GM18909 (cell line): ENCODE data around the gene TDRD7.
A peak's percentile ranks its signal among the peaks of the same experiment; 100 is the strongest.
"Not testable (repeated sequence)": the region's sequence is repeated elsewhere in the genome, so short reads cannot be mapped to it uniquely, and the experiment has no call there.

Source experiments
- ATAC-seq: cut with Tn5 transposase; IDR thresholded peaks from one replicate; pipeline ENCODE4 v1.9.1; 2021; ENCODE audit warnings: mild to moderate bottlenecking; ENCODE audit not compliant: unreplicated experiment, poor library complexity

TDRD7 gene

DNA sequence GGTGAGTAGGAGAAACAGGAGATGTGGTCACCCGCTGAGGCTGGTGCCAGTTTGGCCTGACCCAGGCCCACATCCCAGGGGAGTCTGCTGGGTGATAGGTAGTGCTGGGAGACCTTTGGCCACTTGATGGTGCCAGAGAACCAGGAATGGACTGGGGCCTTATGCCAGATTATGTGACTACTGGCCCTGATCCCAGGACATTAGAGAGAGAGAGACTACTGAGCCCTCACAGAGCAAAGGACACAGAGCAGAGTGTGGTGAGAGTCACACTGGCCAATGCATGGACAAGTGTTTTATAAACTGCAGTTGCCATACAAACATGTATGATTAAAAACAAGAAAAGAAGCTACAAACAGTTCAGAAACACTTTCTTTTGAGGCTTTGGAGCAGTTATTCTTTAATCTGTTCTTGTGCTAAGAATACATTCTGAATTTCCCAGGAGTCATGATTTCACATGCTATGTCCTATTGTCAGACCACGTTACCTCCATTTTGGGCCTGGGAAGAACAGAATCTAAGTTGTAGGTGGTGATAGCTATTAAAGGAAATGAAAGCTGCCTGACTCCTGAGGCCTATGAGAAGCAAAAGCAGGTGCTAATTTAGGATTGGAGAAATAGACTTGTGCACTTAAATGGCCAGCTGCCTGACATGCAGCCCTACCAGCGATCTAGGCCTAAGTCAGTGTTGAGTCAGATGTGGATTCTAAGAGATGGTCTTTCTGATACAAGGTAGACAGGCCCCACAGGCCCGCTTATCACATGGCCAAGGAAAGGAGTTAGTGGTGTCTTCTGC lies 57.0 kb downstream of the TDRD7 start:
- ATAC-seq, result peak; percentile 81

DNA sequence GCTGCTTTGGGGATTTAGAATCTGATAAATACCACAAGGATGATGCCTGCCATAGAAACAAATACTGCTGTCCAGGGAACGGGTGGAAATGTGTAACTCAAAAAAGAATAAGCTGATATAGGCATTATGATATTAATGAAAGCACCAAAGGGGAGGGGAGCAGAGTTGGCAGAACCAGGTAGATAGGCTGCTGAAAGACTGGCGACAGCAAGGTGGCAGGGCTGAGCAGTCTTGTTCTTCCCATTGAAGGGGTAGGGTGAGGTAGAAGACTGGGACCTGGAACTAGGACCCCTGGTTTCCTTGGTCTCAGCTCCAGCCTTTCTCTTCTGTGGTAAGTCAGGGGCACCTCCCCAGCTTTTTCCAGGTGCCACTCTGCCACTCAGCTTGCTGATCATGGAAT lies 58.2 kb downstream of the TDRD7 start:
- no peak for ATAC-seq

DNA sequence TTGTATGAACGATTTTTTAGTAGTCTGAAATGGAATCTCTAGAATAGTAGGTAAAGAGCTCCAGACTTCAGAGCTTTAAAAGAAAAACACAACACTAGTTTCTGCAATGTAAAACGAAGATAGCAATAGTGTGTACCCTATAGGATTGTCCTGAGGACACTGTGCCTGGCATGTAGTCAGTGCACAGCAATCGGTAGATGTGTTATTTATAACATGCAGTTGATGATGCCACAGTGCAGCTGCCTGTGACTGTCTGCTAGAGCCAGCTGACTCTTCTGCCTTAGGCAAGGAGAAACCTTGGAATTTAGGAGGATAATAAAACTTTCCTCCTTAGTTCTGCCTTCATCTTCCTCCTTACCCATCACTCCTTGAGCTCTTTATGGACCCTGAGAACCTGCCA lies 61.8 kb downstream of the TDRD7 start:
- no peak for ATAC-seq

DNA sequence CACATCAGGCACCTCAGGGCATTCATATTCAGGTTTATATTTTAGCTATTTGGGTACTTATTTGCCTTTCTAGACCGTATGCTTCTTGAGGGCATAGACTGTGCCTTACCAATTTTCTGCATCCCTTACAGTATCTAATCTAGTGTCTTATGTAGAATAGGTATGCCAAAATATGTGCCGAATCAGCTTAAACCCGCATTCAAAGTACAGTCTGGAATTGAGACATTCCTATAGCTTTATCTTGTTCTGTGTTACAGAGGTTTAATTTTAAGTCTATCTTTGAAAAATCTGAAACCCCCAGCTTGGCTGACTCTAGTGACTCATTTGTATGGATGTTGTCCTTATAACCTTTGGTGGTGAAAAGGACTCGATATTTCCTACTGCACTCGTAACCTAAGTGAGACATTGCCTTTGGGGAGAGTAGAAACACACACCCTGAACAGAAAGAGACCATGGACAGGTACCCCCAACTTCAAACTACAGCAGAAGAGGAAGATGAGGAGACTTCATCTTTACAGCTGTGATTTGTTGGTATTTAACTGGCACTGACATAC lies 62.6 kb downstream of the TDRD7 start:
- no peak for ATAC-seq

DNA sequence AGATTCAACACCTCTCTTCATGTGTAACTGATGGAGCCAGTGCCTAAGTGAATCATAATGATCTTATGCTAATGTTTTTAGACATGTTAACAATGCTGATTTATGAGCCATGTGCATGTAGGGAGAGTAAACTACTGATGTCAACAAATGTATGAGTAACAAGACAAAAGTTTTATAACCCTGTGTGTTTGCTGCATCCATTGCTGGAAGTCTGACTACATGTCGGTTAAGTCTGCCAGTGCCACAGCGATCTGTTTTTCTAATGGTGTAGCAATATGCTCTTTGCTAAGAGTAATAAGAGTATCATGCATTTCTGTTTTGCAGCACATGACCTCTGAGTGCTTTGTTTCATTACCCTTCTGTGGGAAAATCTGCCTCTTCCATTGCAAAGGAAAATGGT lies 63.2 kb downstream of the TDRD7 start:
- ATAC-seq, result no peak

DNA sequence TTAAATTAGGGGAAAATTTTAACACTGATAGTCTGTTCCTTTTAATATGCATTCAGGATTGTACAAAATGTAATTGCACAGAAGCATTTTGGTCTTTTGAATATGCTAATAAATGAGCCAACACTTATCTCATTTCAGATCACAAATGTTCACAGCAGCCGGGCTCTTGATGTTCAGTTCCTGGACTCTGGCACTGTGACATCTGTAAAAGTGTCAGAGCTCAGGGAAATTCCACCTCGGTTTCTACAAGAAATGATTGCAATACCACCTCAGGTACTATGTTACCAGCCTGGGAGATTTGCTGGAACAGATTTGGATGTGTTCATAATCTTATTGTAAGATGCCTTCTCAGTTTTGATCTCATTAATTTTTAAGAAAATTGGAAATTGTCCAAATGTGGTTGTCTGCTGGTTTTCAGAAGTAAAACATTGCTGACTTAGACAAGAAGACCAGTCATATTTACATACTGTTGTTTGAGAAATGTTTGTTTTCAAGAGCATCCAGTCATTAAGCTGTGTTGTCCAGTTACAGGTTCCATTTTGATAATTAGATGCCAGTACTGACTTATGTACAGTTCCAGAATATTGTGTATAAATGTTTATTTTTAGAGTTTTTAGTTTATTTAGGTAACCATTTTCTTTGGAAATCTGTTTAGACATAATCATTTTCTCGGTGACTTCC lies 66.5 kb downstream of the TDRD7 start:
- no peak for ATAC-seq

DNA sequence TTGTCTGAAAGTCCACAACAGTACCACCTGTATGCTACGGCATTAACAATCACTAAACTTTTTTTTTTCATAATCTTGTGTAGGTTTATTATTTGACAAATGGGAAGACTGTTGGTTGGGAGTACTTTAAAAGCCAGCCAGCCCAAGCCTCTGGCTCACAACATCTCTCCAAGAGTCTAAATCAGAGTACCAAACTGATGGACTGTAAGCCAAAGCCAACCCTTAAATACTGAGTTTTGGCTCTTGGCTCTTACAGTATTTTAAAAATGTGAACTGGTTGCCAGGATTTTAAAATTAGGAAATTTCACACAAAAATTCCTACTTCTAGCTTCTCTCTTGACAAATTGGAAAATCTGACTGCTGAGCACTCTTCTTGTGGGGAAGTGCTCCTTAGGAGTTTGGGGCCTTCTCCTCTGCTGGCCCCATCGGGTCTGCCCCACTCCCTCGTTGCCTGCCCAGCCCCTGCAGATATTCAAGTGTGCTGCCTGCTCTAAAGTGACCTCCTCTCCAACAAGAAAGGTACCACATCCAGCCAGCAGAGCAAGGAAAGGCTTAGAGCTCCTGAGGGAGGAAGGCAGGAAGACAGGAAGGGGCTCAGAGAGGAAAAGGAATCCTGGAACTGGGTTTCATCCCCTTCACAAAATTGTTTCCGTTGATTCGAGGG lies 67.7 kb downstream of the TDRD7 start:
- ATAC-seq, result no peak

DNA sequence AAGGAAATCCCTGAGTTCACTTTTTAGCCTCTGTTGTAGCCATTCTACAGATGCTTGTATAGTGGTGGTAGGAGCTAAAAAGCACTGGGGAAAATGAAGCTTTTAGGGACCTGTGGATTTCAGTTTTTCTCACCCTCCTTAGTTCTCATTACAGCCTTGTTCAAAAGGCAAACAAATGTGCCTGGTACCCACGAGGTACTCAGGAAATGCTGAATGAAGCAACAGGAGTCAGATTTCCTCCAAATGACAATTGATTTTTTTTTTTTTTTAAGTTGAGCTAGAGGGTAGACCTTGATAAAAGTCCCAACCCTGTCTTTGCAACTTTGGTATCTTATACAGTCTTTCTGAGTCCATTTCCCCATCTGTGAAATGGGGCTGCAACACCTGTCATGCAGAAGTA lies 68.3 kb downstream of the TDRD7 start:
- ATAC-seq, result no peak

DNA sequence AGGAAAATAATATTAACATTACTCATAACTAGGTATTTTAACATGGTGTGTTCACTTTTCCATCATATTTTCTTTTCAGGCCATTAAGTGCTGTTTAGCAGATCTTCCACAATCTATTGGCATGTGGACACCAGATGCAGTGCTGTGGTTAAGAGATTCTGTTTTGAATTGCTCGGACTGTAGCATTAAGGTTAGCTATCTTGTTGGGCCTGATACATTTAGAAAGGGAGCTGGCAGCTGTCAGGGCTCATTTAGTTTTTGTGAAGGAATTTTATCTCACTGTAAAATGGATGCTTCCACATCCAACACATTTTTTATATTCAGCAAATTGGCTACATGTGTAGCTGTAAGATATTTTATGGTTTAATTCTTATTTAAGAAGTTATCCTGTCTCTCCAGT lies 68.9 kb downstream of the TDRD7 start:
- ATAC-seq, result no peak

DNA sequence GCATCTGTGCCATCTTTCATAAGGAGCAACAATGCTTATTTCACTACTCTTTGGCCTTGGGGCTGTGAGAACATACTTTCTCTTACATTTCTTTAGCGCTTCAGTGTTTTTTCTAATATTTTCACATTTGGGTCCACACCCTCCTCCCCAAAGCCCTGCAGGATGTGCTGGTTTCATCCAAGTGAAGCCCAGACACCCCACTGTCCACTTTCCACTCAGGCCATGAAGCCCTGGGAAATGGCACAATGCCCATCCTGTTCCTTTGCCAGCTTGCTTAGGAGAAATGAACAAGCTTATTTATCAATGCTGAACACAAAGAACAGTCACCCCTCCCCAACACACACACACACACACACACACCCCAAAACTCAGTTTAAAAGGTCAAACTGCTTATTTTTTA lies 72.2 kb downstream of the TDRD7 start:
- ATAC-seq, result no peak

DNA sequence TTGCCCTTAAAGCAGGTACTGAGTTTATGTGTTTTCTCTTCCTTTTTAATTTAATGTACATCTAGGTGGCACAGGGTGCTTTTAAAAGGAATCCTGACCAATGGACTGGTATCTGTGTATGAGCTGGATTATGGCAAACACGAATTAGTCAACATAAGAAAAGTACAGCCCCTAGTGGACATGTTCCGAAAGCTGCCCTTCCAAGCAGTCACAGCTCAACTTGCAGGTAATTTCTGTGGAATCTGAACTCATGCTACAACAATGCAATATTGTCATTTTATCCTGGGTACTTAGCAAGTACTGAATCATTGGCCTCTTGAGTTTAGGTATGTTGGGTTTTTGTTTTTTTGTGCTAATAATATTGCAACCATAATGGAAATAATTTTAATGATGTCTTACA lies 75.2 kb downstream of the TDRD7 start:
- no peak for ATAC-seq

DNA sequence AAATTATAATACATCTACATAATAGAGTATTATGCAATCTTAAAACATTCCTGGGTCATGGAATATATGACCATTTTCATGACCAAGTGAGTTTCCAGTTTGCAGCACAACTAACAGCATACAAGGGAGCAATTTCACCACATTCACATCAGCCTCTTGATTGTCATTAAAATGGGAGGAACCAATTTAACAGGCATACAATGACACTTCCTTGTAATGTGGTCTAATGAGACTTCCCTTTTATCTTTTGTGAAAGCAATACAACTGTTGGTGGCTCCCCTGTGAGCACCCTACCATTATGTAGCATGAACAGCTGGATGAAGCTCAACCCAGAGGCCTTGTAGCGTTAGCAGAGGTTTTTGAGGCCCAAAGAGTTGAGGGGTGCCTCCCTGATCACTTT lies 76.0 kb downstream of the TDRD7 start:
- no peak for ATAC-seq

DNA sequence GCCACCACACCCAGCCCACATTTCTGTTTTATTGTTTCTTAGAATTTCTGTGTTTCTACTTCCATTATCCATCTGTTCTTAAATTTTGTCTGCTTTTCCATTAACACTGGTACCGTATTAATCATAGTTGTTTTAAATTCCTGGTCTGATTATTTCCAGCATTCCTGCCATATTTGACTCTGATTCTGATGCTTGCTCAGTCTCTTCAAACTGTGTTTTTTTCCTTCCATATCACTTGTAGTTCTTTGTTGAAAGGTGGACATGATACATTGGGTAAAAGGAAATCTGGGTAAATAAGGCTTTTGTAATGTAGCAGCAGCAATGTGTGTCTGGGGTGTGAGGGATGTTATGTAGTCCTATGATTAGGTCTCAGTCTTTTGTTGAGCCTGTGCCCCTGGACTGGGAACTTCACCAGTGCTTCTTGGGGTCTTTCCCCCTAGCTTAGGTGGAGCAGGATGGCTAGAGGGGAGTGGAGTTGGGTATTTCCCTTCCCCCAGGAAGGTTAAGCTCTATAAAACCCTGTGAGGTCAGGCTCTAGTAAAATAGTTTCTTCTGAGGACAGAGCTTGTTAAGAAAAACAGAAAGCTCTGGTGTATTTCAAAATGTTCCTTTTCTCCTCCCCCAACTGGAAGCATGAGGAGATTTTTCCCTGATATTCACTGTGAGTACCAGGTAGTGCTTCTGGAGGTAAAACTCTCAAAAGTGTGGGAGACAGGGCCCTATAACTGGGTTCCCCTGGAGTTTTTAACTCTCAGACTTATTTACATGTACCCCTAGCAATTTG lies 79.5 kb downstream of the TDRD7 start:
- ATAC-seq, result no peak

DNA sequence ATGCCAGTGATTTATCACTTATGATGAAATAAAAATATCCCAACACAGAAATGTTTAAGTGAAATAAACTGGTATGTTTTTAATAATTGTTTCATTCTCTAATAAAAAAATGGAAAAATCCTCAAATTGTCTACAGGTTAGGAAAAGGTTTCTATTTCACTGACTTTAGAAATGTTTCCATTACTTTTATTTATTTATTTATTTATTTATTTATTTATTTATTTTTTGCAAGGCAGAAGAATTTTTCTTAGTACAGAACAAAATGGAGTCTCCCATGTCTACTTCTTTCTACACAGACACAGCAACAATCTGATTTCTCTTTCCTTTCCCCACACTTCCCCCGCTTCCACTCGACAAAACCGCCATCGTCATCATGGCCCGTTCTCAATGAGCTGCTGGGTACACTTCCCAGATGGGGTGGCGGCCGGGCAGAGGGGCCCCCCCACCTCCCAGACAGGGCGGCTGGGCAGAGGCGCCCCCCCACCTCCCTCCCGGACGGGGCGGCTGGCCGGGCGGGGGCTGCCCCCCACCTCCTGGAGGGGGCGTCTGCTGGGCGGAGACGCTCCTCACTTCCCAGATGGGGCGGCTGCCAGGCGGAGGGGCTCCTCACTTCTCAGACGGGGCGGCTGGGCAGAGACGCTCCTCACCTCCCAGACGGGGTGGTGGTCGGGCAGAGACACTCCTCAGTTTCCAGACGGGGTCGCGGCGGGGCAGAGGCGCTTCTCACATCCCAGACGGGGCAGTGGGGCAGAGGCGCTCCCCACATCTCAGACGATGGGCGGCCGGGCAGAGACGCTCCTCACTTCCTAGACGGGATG lies 85.9 kb downstream of the TDRD7 start:
- ATAC-seq, result not testable (repeated sequence)

DNA sequence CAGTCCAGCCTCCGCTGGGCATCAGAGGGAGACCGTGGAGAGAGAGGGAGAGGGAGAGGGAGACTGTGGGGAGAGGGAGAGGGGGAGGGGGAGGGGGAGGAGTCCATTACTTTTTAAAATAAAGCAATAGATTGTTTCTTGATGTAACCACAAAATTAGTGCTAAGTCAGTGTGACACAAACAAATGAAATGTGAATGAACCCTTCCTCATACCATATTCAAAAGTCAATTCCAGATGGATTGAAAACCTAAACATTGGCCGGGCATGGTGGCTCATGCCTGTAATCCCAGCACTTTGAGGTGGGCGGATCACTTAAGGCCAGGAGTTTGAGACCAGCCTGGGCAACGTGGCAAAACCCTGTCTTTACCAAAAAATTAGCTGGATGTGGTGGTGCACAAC lies 87.0 kb downstream of the TDRD7 start:
- not testable (repeated sequence) for ATAC-seq

DNA sequence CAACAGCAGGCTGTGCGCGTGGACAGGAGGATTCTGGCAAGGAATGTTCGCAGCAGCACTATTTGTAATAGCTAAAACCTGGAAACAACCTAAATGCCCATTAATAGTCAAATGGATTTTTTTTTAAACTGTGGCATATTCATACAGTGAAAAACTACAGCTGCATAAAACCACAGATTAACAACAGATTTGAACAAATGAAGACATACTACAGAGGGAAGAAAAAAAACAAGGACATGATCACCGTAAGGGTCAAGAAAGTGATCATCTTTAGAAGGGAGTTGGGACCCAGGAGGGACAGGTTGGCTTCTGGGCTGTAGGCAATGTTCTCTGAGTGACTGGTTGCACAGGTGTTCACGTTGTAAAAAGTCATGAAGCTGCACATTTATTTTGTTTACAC lies 88.4 kb downstream of the TDRD7 start:
- ATAC-seq, result no peak

DNA sequence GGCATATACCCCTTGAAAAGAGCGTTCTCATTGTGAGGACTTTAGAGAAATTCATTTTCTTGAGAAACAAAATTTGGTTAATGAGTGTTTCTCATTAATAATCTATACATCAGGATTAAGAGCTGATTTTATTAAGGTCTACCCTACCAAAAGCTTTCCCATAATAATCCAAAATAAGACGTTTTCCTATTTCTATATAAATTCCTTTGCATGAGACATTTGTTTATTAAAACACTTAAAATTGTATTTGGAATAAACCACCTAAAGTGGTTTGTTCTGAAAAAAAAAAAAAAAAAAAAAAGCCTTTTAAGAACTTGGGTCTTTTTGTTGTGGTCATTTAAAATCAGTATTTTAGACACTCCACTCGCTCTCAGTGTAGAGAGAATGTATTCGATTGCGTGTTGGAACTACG lies 88.9 kb downstream of the TDRD7 start:
- ATAC-seq, result no peak

DNA sequence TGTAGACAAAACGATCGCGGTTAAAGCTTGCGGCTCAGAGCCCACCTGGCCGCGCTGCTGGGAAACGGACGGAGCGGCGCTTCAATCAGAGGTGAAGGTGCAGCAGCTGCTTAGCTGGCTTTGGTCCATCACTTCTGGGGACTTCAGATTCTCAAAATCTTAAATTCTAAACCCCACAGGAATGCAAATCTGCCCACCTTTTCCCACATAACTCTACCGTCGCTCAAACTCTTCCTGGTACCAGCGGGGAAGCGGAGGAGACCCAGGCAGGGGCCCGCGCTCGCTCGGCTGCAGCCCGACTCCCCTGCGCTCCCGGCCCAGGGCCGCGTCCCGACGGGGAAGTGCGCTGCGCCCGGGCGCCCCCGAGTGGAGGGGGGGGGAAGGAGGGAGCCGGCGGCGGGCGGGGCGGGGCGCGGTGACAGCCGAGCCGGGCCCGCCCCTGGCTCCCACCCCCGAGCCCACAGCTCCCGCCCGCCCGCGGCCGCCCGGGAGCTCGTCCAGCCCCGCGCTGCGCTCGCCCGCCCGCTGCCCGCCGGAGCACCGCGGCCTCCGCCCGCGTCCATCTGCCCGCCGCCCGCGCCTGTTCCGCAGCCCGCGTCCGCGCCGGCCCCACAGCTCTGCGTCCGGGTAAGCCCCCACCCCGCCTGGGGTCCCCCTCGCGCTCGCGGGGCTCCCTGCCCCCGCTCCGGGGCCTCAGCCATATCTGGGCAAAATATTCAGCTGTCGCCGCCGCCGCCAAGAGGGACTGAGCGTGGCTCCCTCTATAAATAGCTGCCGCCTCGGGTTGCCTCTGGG lies 89.5 kb downstream of the TDRD7 start, which contains the start of gene TMOD1:
TSS of gene TMOD1 (plus strand) at position 490 of the 795 bp plus-strand sequence. CDS start 22,523 bp downstream, outside the sequence.
- ATAC-seq, result peak; percentile 61

DNA sequence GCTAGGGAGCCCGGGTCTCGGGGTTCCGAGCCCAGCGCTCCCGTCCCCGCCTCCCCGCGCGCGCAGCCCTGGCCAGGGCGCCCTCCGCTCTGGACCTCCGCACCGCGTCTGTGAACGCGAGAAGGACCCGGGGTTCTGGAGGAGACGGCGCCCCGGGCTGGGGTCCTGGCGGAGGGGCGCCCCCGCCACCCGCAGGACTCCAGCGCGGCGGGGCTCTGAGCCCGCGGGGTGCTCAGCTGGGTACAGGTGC lies 90.0 kb downstream of the TDRD7 start:
- peak; percentile 31 for ATAC-seq
